Inferior parietal cortex (tissue), 1 donor: ENCODE measurements around the gene P2RX2.
A peak's percentile ranks its signal among the peaks of the same experiment; 100 is the strongest.

Experiments
- DNase-seq: peaks from one replicate; pipeline ENCODE4 v3.0.0-alpha.2; 2016; ENCODE audit errors: extremely low spot score

The P2RX2 gene

DNA sequence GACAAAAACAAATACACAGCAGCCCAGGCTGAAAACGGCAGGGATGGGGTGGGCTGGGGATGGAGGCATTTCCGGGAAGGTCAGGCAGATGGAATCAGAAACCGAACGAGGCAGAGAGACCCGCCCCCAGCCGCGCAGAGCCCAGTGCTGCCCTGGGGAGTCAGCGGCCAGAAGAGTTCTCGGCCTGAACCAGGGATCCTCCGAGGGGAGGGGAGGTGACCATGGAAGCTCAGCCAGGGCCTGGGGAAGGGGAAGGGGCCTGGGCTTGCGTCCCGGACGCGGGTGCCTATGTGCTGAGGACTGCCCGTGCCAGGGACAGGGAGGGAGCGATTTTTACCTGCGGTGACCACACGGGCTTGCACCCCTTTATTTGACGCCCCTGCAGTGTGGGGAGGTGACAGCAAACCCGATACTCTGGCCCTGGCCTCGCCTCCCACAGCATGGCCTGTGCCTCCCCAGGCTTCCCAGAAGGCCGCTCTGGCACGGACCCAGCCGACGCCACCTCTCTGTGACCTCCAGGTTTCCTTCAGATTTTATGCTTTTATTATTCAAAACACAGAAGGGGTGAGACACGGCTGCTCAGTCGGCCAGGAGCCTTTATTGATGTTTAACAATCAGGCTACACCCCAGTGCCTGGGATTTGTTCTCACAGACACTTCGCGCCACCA is 15.9 kb upstream of the P2RX2 start:
- DNase-seq, result no peak

DNA sequence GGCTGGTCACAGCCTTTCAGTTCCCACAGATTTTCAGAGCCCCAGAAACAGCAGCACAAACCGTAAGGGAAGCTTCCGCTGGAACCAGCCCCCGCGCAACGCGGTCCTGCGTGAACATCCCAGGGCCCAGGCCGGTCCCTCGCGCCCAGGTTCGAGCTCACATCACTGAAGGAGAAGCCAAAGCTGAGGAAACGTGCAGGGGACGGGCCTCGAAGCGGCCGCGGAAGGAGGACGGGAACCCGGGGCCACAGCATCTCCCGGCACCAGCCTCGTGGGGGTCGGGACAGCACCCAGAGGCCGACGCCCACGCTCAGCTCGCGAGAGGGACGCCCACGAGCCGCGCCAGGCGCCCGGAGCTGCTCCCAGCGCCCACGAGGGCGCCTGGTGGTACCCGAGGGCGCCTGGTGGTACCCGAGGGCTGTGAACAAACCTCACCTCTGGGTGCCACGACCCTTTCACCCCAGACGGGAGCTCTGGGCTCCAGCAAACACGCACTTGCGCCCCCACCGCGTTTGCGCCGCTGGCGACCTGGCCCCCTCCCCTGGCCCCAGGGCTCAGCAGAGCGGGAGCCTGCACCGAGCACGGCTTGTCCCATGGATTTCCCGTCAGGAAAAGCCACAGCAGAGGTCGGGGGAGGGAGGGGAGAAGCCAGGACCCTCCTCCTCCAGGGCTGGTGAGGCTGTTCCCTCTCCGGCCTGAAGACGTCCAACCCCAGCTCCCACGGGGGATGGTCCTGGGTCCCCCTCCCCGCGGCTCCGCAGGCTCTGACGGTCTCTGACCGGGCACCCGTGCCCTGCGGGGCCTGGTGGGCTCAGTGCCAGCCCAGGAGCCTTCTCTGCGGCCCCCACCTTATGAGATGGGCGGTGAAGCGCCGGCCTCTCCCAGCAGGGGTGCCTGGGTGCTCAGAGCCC is 15.1 kb upstream of the P2RX2 start:
- DNase-seq, result no peak

DNA sequence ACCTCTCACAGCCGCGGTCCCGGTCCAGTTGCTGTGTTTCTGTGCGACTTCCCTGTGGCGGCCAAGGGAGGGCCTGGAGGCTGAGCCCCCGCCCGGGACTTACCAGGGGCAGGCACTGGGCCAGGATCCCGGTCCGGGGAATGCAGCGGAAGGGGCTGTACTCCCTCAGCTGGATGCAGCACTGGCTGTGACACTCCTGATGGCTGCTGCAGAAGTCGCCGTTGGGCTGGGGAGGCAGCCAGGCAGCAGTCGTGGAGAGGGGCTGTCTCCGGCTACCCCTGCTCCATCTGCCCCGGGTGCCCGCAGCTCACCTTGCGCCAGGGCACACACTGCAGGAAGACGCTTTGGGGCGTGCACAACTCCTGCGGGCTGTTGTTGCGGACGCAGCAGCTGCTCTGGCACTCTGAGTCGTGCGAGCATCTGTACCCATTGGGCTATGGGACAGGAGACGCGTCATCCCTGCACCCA is 14.4 kb upstream of the P2RX2 start:
- DNase-seq, result no peak

DNA sequence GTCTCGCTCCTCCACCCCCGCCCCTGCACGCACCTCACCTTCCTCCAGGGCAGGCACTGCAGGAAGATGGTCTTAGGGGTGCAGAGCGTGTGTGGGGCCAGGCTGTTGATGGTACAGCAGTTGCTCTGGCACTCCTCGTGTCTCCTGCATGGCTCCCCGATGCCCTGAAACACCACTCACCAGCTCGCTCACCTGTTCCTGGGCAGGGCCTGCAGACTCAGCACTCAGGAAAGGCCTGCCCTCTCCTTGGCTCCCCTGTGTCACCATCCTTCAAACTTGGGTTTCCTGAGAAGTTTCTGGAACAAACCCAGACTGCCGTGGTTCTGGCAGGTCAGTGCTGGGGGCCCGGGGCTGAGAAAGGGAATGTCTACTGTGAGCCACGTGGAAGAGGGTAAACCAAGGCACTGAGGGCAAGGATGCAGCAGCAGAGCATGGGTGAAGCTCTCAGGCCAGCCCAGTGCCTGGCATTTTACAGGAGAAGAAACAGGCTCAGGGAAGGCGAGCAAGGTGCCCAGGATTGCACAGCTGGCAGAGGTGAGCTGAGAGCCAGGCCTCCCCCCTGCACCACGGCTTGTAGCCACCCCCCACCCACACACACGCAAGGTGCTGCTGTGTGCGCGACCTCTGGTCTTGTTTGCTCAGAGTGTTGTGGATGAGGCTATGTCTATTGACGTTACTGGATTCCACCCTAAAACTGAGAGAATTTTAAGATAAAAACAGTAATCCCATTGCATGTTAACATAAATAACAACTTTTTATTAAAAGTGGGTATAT is 13.7 kb upstream of the P2RX2 start:
- no peak for DNase-seq

DNA sequence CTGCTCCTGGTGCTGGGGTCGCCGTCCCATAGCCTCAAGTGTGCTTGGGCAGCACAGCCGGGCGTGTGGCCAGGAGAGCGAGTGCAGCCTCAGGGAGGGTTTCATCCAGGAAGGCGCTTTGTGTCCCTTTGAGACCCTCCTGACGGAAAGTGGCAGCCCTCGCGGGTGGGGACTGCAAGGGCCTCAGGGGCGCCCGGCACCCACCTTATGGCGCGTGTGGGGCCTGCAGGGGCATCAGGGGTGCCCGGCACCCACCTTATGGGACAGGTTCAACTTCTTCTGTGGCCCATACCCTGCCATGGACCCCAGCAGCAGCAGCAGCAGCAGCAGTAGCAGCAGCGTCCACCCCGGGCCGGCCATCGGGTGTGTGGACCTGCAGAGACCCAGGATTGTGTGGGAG is 12.7 kb upstream of the P2RX2 start:
- no peak for DNase-seq

DNA sequence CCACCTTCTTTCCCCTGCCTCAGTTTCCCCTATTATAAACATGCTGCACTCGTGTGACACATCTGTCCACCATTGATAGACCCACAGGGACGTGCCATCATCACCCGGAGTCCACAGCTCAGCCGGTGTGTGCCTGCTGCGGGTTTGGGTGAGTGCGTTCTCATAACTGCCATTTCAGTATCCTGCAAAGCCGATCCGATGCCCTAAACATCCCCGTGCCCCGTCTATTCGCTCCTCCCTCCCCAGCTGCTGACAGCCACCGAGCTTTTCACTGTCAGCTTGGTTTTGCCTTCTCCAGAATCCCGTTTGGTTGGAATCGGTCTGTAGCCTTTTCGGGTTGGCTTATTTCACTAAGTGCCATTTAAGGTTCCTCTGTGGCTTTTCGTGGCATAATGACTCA is 12.1 kb upstream of the P2RX2 start:
- DNase-seq, result peak; percentile 36

DNA sequence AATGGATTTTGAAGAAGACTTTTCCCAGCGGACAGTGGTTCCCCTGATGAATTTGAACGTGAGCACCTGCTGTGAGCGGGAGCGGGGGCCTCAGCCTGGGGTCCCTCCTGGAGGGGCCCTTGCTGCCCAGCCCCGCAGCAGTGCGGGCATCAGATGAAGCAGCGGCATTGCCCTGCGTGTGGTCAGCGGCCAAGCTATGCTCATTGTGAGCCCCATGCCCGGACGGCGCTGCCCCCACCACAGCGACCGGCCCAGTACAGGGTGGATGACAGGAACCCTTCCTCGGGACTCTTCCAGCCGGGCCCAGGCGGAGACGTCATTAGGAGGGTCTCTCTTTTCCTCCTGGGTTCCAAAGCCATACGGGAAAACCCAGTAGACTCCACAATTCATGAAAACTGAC is 11.6 kb upstream of the P2RX2 start:
- no peak for DNase-seq

DNA sequence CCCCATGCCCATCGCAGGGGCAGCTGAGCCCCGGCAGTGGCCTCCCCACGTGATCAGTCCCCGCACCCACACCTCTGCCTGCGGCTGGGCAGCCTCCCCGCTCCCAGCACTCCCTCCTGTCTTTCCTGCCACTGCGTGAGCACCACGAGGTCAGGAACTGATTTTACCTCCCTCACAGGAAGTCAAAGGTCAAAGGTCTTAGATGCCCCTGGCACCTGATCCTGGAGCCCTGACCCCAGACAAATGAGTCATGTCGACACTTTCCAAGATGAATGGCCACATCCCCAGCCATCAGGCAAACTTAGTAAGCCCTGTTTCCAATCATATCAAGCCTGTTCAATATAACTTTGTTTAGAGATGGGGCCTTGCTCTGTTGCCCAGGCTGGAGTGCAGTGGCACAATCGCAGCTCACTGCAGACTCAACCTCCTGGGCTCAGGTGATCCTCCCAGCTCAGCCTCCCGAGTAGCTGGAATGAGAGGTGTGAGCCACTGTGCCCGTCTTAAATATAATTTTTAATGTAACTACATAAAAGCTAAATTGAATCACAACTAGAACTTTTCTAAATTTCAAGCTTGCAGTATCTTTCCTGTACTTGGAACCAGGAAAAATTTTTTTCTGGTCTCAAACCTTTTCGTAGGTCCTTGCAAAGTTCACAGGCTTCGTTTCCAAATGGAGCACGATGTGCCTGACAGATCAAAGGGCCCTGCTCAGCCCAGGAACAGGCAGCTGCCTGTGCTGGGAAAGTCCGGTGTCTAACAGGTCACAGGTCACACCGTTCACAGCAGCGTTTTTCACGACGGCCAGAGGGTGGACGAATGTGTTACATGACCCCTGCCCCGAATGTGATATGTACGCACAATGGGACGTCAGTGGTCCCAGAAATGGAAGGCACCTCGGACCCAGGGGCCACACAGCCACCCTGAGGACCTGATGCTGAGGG is 10.1 kb upstream of the P2RX2 start:
- no peak for DNase-seq

DNA sequence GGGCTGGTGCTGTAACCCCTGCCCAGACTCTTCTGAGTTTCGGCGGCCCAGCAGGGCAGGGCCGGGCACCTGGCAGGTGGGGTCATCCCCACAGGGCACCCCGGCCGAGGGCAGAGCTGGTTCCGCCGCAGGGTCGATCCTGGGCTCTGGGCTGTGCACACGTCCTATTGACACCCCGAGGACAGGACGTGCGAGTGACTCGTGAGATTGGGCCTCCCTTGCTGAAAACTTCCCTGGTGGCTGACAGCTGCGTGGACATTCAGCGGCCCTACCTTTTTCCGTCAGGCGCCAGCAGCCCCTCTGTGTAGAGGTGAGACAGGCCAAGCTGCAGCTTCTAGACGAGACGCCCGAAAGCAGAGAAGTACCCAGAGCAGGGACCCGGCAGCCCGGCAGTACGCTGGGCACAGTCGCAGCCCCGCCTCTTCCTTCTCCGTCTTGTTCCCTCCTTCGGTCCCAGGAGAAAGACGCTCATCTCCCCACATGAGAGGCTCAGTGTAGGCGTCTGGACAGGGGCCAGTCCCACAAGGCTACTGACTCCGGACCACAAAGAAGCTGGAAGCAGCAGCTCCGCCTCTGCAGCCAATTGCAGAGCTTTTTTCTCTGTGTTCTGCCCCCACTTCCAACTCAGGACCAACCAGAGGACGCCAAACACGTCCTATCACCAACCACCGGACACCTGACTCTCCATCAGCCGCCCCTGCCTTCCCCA is 8.4 kb upstream of the P2RX2 start, which contains the start of gene LRCOL1:
LRCOL1 (minus strand) TSS at position 532 of the 709 bp plus-strand sequence. CDS start 4,331 bp downstream, outside the sequence.
- no peak for DNase-seq

DNA sequence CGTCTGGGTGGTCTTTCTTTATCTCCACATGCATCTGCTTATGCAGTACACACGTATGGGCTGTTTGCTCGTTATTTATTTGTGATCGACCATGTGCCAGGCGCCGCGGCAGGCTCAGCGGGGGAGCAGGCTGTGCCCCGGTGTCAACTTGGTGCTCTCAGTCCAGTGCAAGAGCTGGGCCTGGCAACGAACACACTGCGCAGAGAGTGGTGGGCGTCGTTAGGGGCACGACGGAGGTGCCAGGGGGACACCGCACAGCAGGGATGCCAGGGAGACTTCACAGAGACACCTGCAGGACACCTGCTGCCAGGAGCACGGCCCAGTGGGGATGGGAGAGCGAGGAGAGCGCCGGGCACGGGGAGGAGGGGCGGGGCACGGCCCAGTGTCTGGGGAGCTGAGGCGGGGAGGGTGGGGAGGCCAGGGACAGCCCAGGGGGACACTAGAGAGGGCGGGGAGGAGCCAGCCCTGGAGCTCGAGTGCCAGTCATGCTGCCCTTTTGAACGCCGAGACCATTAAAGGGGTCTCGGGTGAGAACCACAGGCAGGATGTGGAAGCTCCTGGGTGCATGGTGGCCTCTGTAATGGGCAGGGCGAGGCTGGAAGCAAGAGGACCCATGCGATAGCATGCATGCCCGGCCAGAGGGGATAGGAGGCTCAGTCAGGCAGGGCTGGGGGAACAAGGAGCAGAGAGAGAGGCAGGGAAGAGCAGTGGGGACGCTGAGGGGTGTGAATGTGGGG is 7.5 kb upstream of the P2RX2 start:
- no peak for DNase-seq

DNA sequence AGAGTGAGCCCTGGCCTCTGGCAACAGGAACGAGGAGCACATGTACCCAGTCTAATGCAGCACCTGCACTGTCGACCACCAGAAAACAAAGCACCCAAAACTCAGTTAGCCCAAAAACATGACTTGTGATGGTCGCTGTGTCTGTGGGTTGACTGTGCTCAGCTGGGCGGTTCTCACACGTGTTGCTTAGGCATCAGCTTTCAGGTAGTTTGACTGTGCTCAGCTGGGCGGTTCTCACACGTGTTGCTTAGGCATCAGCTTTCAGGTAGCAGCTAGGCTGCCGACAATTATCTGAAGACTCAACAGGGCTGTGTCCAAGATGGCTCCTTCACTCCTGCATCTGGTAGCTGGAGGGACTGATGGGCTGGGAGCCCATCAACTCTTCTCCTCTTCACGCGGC is 7.0 kb upstream of the P2RX2 start:
- no peak for DNase-seq

DNA sequence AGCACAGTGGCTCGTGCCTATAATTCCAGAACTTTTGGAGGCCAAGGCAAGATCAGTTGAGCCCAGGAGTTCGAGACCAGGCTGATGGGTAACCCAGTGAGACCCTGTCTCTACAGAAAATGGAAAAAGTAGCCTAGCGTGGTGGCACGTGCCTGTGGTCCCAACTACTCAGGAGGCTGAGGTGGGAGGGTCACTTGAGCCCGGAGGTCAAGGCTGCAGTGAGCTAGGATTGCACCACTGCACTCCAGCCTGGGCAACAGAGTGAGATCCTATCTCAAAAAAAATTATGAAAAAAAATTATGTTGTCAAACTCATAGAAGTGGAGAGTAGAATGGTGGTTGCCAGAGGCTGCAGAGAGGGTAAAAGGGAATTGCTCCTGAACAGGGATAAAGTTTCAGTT is 4.5 kb upstream of the P2RX2 start:
- DNase-seq, result no peak

DNA sequence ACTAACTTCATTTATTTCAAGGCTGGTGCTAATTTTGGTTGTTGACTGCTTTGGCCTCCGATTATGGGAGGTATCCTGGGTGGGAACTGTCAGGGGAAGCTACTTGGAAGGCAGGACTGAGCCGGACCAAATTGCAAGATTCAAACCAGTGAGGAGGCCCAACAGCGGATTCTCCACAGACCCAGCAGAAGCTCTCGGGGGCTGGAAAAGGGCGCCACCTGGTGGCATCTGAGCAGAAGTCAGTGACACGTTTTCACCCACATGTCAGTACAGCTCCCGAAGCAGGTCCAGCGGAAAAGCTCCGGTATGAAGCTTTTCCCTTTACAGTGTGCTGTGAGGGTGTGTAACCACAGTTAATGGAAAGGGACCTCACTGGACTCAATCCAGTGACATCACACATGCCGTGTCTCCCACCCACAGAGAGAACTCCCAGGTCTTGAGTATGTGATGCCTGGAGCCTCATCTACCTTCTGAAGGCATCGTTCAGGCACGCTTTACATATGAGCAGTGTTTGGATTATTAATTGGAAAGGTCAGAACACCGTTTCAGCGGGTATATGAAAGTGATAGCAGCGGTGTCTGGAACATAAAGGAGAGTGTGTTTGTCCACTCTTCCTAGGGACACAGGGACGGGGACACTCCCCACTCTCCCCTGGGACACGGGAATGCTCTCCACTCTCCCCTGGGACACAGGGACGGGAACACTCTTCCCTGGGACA is 3.6 kb upstream of the P2RX2 start:
- peak; percentile 93 for DNase-seq

DNA sequence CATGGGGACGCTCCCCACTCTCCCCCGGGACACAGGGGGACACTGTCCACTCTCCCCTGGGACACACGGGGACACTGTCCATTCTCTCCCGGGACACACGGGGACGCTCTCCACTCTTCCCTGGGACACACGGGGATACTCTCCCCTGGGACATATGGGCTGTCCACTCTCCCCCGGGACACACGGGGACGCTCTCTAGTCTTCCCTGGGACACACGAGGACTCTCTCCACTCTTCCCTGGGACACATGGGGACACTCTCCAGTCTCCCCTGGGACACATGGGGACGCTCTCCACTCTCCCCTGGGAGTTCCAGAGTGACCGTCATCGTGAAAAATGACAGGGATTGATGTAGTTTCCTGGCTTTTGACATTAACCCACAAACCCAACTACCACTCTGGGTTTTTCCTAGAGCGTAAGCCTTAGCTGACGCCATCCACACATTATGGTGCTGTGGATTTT is 3.0 kb upstream of the P2RX2 start:
- DNase-seq, result no peak

DNA sequence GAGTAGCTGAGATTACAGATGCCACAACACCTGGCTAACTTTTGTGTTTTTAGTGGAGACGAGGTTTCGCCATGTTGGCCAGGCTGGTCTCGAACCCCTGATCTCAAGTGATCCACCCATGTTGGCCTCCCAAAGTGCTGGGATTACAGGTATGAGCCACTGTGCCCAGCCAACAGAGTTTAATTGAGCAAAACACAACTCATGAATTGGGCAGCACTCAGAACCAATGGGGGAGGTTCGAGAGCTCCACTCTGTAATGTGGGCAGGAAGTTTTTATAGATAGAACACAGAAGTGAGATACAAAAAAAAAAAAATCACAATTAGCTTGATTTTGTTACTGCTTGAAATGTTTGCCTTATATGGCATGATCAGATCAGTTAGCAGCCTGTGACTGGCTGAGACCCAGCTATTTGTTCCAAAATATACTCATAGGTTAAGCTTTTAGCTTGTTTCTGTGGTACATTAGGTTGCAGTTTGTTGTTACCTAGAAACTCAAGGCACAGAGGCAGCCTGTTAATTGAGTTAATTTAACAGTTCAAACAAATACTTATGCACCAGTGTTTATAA is 1.4 kb upstream of the P2RX2 start:
- no peak for DNase-seq

DNA sequence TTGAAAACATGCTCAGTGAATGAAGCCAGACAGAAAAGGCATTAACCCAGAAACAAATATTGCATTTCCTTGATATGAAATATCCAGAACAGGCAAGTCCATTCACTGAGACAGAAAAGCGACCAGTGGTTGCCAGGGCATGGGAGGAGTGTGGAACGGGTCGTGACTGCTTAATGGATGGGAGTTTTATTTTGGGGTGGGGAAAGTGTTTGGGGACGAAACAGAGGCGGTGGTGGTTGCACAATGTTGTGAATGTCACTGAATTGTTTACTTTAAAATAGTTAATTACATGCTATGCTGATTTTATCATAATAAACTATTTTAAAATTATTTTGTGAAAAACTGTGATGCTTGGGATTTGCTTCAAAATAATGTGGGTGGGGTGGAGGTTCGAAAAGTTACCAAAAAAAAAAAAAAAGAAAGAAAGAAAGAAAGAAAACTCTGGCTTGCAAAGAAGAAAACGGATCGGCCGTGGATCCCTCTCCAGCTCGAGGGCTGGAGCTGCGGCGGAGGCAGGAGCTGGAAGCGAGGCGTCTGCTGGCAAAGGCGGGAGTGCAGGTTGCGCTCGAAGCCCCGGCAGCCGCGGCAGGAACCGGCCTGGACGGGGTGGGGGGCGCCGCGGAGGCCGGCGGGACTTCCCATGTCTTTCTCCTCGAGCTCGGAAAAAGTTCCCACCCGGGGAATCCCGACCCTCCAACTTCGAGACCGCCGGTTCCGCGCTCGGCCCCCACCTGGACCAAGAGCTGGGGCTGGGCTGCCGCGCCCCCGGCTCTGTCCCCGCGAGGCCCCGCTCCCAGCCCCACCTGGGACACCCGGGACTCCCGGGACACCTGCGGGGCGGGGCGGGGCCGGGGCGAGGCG is 524 bp upstream of the P2RX2 start:
- no peak for DNase-seq

DNA sequence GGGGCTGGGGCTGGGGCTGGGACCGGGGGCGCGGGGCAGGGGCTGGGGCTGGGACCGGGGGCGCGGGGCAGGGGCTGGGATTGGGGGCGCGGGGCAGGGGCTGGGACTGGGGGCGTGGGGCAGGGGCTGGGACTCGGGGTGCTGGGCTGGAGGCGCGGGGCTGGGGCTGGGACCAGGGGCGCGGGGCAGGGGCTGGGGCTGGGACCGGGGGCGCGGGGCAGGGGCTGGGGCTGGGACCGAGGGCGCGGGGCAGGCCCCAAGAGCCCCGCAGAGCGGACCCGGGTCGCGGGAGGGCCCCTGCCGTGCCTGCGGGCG is 452 bp downstream of the P2RX2 start:
- DNase-seq, result no peak
